Purkinje cell (primary cell): ENCODE data around the gene ACOT6. TPM values are rescaled to one million over a fixed set of nuclear protein-coding genes. Genes with fewer than 3 reads are reported as not detected.

Experiments
- polyA plus RNA-seq: library from polyadenylated mRNA; unstranded; fragments of >200 nt; fragmentation: Nextera tagmentation; gene quantifications from 2 replicates; pipeline ENCODE4 v1.2.1, GENCODE V29; 2014

ACOT6 gene, protein sequence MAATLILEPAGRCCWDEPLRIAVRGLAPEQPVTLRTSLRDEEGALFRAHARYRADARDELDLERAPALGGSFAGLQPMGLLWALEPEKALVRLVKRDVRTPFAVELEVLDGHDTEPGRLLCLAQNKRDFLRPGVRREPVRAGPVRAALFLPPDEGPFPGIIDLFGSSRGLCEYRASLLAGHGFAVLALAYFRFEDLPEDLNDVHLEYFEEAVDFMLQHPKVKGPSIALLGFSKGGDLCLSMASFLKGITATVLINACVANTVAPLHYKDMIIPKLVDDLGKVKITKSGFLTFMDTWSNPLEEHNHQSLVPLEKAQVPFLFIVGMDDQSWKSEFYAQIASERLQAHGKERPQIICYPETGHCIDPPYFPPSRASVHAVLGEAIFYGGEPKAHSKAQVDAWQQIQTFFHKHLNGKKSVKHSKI
- not detected in 2 replicates for polyA plus RNA-seq

DNA sequence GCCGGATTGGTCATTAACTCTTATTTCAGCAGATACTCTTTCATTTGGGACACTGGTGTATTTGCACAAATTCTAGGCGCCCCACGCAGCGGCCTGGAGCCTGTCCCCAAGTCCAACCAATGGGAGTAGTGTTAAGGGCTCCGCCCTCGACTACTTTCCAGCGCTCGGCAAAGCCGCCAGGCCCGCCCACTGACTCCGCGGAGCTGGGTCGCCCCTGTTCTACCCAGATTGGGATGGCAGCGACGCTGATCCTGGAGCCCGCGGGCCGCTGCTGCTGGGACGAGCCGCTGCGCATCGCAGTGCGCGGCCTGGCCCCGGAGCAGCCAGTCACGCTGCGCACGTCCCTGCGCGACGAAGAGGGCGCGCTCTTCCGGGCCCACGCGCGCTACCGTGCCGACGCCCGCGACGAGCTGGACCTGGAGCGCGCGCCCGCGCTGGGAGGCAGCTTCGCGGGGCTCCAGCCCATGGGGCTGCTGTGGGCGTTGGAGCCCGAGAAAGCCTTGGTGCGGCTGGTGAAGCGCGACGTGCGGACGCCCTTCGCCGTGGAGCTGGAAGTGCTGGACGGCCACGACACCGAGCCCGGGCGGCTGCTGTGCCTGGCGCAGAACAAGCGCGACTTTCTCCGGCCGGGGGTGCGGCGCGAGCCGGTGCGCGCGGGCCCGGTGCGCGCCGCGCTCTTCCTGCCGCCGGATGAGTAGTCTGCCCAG, at the start of gene ACOT6:
Gene ACOT6 (plus strand): TSS at position 179 of the 707 bp plus-strand sequence. CDS start 55 bp downstream, at position 234.

GRCh38 chr14:73569185-73569958, 42.9 kb upstream of the ACOT6 start, which contains the start of gene ACOT2:
Gene ACOT2 (plus strand): TSS chr14:73569213. CDS start chr14:73569241, 28 bp downstream.

GRCh38 chr14:73591690-73592449, 20.4 kb upstream of the ACOT6 start, which contains the start of gene ACOT4:
Gene ACOT4 (plus strand): TSS chr14:73591873. CDS start chr14:73591960, 87 bp downstream.

DNA sequence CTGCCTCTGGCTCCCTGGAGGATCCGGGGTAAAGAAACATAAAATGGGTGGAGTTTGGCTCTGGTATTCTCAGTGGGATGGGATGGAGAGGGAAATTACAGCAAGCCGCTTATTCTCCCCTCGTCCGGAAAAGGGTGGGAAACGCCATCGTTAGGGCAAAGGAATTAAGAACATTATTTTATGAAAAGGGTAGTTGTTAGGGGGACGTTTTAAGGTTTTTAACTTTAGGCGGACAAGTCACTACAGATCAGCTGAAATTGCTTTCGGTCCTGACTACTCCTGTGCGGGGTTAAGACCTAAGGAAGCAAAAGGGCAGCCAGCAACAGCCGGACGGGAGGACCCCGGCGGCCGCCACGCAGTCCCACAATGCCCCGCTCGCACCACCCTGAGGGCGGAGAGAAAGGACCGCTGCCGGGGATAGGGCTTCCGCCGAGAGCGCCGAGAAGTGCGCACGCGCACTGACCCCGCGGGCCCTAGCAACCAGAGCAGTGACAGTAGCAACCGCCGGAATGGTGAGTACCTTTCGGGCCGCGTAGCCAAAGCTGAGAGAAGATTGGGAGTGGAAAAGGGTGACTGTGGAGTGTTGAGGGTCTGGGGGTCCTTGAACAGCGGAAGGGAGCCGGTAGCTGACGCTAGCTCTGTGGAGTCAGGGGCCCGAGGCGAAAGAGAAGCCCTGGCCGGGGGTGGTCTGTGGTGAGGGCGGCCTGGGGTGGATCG, 32.4 kb downstream of the ACOT6 start, which contains the start of gene DNAL1:
Gene DNAL1 (plus strand): TSS at position 456 of the 717 bp plus-strand sequence. CDS start 54 bp downstream, at position 510.

Other genes with a start within 250 kb of the ACOT6 start
- 22.4 and 31.3 TPM in 2 replicates for gene NUMB, start 154.0 kb upstream of the ACOT6 start, polyA plus RNA-seq
- 5.3 and 6.3 TPM in 2 replicates for gene RIOX1, start 121.6 kb upstream of the ACOT6 start, polyA plus RNA-seq
- 6.6 and 10.0 TPM in 2 replicates for gene ACOT1, start 75.4 kb upstream of the ACOT6 start, polyA plus RNA-seq
- gene HEATR4, start 53.6 kb upstream of the ACOT6 start, polyA plus RNA-seq, result 0.87 and 1.1 TPM in 2 replicates
- 24.2 and 26.4 TPM in 2 replicates for gene ACOT2, start 43.3 kb upstream of the ACOT6 start, polyA plus RNA-seq
- 0.13 and 0.83 TPM in 2 replicates for gene ACOT4, start 20.6 kb upstream of the ACOT6 start, polyA plus RNA-seq
- 7.8 and 29.9 TPM in 2 replicates for gene DNAL1, start 32.5 kb downstream of the ACOT6 start, polyA plus RNA-seq
- gene PNMA1, start 101.9 kb downstream of the ACOT6 start, polyA plus RNA-seq, result 104 and 145 TPM in 2 replicates
- 6.4 and 12.1 TPM in 2 replicates for gene PTGR2, start 239.3 kb downstream of the ACOT6 start, polyA plus RNA-seq